HG03280 (cell line): ENCODE data around the gene YOD1.
"Not testable (repeated sequence)": the region's sequence is repeated elsewhere in the genome, so short reads cannot be mapped to it uniquely, and the experiment has no call there.

ENCODE experiments used
- ATAC-seq: cut with Tn5 transposase; IDR thresholded peaks from one replicate; pipeline ENCODE4 v1.9.1; 2021; ENCODE audit warnings: mild to moderate bottlenecking, moderate library complexity; ENCODE audit not compliant: unreplicated experiment

Gene YOD1

DNA sequence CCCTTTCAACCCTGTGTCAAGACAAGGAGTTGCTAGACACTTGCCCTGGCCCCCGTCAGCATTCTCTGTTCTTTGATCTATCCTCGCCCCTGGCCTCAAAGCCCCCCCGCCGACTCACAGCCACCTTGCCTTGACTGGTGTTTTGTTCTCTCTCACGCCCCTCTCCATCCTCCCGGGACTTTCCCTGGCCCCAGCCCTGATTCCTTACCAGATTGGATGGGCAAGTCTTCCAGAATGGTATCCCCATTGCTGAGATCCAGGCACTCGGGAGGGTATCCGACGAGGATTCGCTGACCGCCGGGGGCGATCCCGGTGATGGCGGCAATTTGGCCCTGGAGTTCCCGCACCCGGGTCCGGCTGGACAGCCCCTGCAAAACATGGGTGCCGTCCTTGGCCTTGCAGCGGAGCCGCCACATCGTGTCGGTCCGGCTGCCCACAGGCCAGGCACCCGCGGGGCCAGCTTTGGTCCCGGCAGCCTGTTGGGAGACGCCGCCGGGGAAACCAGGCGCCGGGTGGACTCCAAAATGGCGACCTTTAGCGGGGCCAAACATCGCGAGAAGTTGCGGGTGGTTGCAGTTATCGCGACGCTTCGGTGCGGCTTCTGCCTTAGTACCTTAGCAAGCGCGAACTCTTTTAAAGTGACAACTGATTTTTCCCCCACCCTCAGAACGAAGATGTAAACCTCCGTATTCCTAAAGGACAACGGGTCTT is 373 bp downstream of the YOD1 start:
- peak; percentile 41 for ATAC-seq

DNA sequence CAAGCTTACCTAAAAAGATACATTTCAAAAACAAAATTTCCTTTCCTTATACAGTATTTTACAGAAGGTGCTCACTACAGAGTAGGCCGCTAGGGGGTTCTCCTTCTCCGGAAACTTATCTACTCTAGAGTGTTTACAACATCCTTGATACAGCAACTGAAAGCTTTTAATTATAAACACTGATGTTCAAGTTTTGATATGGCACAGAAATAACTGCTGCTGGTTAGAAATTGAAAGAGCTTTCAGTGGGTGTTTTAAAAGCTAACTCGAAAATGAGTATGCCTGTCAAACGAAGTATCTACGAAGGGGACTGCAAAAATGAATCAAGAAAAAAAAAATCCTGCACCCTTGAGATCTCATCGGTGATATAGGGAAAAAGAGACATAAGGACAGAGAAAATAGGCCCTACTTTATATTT is 1.0 kb downstream of the YOD1 start:
- ATAC-seq: peak; percentile 35

DNA sequence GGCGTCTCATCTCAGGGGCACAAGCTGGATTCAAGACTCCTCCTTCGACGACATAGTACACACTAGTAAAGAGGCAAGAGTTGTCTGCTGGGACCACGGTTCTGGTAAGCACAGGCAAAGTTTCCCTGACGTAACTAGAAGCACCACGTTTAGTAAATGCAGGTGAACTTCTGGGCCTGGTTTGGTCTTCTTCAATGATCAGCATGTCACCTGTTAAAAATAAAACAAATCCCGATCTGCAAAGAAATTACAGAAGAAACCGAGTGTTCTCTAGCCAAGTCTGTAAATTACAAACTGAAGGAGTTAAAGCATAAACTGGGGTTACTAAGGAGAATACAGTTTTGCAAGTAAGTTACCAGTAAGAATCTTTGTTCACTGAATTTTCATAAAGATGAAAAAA is 1.5 kb downstream of the YOD1 start:
- ATAC-seq: no peak

DNA sequence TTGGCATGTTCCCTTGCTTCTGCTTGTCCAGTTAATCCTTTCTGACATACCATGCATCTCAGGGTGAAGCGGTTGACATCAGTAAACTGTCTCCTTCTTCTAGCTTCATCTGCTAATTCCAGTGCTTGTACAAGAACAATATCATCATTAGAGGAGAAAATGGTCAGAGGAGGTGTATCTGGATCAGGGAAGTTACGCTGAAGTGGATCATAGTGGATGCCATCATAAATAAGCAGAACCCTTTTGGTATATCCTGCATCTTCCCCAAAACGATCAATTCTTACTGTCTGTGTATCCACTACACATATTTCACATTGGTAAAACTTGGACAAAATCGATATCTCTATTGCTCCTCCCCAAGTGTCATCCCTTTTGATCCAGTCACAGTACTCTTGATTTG is 2.0 kb downstream of the YOD1 start:
- no peak for ATAC-seq

DNA sequence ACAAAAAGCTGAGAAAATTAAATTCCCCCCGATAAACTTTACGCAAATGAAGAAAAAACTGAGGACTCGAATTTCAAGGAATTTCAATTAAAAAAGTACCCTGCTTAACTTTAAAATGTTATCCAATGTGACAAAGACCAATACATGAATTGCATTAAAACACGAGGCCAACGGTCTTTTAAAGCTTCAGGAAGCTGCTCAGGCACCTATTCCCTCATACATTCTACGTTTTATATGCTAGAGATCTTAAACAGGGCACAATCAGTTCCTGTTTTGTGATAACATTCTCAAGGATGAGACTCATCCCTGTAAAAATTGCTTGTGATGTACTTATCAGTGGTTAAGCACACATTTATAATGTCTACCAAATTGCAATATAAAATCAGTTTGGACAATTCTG is 3.0 kb downstream of the YOD1 start:
- no peak for ATAC-seq

DNA sequence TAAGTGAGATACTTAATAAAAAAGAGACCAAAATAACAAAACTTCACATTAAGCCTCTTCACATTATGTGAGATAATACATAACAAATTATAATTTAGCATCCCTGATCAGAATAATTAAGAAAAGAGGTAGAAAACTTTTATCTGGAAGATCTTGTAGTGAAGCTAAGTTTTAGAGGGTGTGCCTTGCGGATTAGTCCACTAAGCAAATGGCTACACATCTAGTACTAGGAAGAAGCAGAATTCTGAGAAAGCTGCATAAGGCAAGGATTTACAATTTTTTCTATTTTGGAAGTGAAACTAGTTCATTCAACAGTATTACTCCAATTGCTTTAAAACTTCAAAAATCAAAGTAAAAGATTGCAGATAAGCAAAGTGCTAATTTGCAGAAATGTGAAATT is 3.5 kb downstream of the YOD1 start:
- ATAC-seq: no peak

DNA sequence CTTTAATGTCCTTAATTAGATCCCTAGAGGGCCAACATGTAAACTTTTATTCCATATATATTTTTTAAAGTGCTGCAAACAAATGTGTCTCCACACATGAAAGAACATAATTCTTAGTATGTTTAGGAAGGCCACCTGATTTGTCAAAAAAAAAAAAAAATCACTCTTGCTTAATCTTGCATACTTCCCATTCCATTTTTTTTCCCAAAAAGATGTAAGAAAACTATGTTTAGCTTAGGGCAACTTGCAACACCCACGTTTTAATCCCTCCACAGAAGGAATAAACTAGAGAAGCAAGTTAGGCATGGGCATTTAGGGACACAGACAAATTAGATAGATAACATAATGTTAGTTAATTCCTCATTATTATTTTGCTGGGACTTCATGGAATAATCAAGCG is 5.6 kb downstream of the YOD1 start:
- ATAC-seq: no peak

DNA sequence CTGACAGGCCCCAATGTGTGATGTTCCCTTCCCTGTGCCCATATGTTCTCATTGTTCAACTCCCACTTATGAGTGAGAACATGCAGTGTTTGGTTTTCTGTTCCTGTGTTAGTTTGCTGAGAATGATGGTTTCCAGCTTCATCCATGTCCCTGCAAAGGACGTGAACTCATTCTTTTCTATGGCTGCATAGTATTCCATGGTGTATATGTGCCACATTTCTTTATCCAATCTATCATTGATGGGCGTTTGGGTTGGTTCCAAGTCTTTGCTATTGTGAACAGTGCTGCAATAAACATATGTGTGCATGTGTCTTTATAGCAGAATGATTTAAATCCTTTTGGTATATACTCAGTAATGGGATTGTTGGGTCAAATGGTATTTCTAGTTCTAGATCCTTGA is 9.6 kb downstream of the YOD1 start:
- ATAC-seq: not testable (repeated sequence)

DNA sequence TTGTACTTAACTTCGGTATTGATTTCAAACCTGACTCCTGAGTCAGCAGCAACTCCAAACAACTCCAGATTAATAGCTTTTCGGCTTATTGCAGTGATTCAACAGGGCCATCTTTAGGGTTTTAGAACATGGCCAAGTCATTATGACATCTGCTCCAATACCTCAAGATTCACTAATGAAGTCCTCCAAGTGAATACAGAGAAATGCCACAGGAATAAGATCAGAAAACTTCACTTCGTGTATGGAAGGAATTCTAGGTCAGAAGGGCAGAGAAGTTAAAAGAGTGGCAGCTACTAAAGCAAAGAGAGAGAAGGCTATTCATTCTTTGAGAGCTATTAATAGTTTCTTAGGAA is 10.9 kb downstream of the YOD1 start:
- ATAC-seq: no peak

DNA sequence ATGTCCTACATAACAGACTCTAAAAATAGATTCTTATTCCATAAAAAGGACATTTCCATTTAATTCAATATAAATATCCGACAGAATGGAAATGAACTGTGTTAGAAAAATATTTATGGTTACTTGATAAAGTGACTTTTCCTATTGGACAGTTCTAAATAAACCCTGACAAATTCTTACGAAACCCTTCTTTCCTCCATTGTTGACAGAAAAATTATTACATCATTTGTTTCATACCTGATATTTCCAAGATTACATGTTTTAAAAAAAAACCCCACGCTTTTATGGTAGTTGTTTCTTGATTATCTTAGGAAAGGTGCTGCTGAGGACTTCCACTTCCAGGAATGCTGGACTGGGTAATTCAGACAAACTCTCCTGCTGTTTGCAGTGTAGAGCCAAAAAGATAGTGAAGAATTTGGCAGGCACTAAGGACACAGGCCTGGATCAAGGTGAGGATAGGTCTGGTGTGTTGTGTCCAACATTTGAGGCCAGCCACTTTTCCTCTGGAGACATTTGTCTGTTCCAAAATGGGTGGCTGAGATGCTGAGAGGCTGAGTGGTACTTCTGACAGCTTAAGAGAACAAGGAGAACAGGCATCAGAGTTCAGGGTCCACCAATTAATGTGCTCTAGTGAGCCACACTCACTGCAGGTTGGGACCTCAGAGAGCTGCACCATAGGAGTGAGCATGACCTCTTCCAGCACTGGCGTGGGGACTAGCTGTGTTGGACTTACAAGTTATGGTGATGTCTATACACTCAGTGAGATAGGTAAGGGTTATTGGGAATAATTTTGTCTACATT is 11.4 kb downstream of the YOD1 start:
- no peak for ATAC-seq

DNA sequence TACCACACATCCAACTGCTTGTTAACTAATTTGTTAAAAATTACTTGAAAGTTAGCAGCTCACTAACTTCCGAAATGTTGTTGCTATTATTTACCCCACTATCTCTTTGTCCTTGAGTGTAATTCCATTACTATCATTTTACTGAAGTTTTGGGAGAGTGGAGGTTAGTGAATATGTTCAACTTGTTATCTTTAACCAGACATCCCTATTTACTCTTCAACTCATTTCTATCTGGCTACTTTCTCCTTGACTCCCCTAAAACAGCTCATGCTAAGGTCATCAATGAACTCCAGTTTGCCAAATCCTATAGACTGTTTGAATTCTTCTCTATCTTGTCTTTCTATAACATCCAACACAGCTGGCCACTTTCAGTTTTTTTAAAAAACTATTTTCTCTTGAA is 14.1 kb downstream of the YOD1 start:
- ATAC-seq: no peak

DNA sequence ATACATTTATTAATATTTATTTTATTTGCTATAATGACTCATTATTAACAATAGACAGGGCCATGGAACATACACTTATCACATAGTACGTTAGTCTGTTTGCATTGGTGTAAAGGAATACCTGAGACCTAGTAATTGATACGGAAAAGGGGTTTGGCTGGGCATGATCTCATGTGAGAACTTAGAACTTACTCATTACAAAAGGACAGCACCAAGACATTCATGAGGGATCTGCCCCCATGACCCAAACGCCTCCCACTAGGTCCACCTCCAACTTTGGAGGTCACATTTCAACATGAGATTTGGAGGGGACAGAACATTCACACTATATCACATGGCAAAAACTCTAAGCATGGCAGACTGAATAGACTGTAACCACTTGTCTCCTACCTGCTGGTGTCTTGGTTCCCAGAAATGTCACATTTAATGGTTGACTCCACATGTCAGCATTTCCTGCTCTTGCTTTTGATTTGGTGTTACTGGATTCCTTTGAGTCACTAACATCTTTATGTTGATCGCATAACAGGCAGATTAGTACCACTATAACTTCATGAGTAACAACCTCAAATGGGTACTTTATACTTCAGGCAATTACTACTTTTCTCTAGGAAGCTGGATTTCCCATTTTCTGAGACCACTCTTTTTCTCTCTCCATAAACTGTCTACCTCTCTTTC is 15.0 kb downstream of the YOD1 start:
- no peak for ATAC-seq

DNA sequence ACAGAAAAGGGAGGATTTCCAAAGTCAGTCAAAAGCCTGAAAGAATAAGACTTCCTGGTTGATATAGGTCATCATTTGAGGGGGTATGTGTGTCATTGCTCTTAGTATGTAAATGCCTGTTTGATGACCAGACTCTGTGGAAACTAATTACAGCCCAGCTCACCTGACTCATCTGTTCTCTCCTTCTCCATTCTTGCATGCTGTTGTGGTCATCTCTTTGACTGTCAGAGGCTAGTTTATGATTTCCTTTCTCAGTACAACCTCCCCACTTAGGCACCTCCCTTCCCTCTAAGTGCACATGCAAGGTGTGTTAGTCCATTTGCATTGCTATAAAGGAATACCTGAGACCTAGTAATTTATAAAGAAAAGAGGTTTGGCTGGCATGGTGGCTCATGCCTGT is 16.0 kb downstream of the YOD1 start:
- no peak for ATAC-seq

DNA sequence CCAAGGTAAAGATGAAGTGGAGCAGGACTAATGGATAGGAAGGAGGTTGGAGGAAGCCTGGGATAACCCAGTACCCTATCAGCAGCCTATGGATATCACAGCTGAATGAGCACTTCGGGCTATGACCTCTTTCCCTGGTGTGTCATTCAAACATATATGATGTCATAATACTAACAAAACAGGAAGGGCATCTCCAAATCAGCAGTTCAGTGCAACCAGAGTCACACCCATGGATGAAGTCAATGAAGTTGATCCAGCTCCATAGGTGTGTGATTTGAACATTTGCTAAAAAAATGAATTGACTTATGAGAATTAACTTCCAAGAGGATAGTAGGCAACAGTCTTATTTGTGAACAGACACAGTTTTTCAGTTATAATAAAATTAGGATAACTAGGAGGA is 16.8 kb downstream of the YOD1 start:
- ATAC-seq: no peak

DNA sequence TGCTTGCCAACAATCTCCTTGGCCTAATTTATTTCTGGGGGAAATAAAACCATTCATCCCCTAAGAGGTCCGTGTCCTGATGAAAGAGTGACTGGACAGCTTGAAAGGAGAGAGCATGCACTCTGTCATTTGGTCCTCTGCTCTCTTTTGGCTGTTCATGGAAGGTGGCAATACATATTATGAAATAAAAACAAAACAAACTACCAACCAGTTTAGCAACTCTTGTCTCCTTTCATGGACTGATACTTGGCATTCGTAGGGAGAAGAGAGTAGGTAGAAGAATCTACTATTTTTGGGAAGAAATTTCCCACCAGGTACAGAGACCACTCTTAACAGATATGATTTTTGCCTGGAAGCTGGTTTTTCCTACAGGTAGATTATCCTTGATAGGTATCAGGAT is 17.7 kb downstream of the YOD1 start:
- ATAC-seq: no peak

DNA sequence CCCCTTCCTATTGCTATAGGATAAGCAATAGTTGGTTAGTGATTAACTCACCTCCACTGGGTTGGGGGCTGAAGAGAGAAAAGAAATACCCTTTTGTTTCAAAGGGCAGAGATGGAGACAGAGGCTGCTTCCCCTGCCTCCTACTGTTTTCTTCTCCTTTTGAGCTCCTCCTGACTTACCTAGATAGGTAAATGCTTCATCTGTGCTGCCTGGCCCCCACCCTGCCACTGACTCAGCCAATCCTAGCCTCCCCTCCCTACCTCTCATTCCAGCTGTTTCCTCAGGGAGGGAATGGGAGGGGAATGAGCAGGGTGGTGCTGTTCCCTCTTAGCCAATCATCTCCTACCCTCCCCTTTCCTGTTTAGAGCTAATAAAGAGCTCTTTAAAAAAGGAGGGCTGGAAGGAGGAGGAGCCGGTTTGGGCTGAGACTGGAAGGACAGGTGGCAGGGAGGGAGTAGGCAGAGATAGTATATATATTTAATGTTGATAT is 18.4 kb downstream of the YOD1 start, which contains the start of gene C1orf116:
Gene C1orf116 (minus strand): TSS at position 229 of the 490 bp plus-strand sequence. CDS start 5,158 bp downstream, outside the sequence.
- ATAC-seq: no peak

DNA sequence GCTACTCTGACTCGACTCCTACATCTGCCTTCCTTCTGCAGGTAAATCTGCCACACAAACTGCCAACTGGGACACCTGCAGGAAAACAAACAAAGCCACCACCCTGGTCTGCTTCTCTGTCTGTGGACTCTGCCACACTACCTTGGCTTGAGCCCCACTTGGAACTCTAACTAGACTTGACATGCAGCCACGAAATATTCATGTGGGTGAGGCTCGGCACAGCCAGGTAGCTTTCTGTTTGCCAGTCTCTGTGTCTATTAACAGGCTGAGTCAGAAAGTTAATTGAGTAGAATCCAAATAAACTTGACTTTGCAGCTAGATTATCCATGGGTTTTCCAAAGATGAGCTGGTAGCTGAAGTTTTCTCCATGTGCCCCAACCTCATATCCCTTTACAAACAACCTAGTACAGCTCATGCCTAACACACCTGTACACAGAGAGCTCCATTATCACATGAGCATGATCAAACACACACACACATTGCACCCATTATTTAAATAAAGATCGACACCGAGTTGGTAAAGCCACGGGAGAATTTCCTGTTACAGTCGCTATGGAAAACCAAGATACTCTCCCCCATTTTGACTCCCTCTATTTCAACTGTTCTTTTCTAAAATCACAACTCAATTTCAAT is 19.3 kb downstream of the YOD1 start:
- no peak for ATAC-seq

DNA sequence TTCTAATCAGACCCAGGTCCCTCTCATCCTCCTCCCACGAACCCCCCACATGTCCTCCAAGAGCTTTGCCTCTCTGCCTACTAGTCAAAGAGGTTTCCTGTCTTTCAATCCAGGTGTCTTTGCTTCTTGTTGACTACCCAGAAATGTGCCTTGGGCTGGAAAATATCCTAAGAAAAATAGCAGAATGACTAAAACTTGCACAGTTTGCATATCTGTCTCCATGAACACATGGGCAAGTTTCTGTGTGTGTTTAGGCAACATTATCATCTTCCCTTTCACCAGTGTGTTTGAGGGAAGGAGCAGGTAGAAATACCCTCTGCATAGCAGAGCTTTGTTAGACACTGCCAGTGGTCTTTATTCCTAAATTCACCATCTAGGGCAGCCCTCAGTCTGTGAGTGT is 20.0 kb downstream of the YOD1 start:
- ATAC-seq: no peak

DNA sequence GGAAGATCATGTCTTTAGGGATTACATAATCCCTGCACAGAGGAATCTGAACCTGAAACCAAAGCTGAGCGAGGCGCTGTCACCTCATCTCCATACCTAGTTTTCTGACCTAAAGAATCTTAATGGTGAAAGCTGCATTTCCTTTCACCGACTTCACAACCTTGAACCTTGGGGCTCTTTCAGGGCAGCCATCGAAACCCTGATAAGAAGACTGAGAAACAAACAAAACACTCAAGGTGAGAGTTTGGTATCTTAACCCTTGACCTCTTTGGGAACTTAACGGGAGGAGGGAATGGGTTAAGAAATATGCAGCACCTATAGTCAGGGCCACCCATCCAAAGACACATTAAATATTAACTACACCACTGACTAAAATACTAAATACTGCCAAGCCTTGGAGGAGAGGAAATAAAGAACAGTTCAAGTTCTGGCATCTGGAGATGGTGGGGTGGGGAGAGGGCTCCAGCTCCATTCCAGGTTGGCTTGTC is 20.4 kb downstream of the YOD1 start:
- no peak for ATAC-seq

DNA sequence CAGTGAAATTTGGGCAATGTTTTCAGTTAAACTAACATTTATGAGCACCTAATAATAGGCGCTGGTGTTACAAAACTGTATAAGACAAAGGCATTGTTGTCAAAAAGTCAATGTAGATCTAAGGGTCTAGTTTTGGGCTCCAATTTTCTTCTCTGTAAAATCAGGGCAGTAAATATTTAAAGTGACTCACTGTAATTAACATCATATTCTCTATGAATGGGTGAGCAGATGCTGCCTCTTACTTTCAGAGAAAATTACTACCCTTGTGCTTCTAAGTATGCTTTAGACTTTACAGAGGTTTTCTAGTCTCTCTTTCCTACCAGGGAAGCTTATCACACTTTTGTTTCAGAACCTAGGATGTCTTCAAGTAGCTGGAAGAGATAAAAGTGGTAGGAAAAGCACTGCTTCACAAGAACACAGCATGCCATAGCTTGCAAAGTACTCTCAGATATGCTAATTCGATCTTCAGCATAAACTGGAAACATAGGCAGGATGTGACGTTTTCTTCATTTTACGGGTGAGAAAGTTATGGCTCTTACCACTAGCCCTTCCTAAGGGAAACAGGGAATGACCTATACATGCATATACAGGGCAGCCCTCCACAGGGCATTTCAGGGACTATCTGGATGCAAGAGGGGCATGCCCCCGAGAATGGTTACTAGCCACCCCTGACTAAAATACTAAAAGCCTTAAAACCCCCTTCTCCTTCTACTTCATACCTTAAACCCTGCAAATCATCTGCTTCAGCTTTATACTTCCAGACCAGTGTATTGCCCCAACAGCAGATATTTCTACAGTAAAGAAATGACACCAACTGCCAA is 21.1 kb downstream of the YOD1 start:
- ATAC-seq: no peak
